Fibroblast of upper back skin (primary cell): ENCODE data around the gene ARHGEF17.

Experiments used
- DNase-seq: peaks from one replicate; pipeline ENCODE4 v3.0.0-alpha.2; 2013

Gene ARHGEF17

GRCh38 chr11:73335204-73335923, 27.3 kb downstream of the ARHGEF17 start:
- peak; percentile 92 for DNase-seq

- DNase-seq, result no peak
Measured at GRCh38 chr11:73337846-73338245, 29.8 kb downstream of the ARHGEF17 start.

- no peak for DNase-seq
Measured at GRCh38 chr11:73338279-73338678, 30.2 kb downstream of the ARHGEF17 start.

- no peak for DNase-seq
Measured at GRCh38 chr11:73340164-73340563, 32.1 kb downstream of the ARHGEF17 start.

GRCh38 chr11:73342633-73343032, 34.6 kb downstream of the ARHGEF17 start:
- DNase-seq, result no peak

- no peak for DNase-seq
Measured at GRCh38 chr11:73343076-73343873, 35.2 kb downstream of the ARHGEF17 start.

GRCh38 chr11:73344191-73344607, 36.1 kb downstream of the ARHGEF17 start:
- DNase-seq, result no peak

GRCh38 chr11:73345481-73346160, 37.5 kb downstream of the ARHGEF17 start:
- DNase-seq, result no peak

GRCh38 chr11:73346186-73346935, 38.3 kb downstream of the ARHGEF17 start:
- no peak for DNase-seq

GRCh38 chr11:73347067-73347466, 39.0 kb downstream of the ARHGEF17 start:
- no peak for DNase-seq

GRCh38 chr11:73348838-73349237, 40.8 kb downstream of the ARHGEF17 start:
- DNase-seq, result no peak

- DNase-seq, result no peak
Measured at GRCh38 chr11:73349633-73350032, 41.6 kb downstream of the ARHGEF17 start.

- peak; percentile 56 for DNase-seq
Measured at GRCh38 chr11:73350908-73351636, 43.0 kb downstream of the ARHGEF17 start.

- DNase-seq, result no peak
Measured at GRCh38 chr11:73353422-73353821, 45.3 kb downstream of the ARHGEF17 start.

- DNase-seq, result no peak
Measured at GRCh38 chr11:73355109-73355508, 47.0 kb downstream of the ARHGEF17 start.

GRCh38 chr11:73356979-73357860, 49.1 kb downstream of the ARHGEF17 start:
- DNase-seq, result no peak

GRCh38 chr11:73358071-73358470, 50.0 kb downstream of the ARHGEF17 start:
- no peak for DNase-seq

- DNase-seq, result no peak
Measured at GRCh38 chr11:73359341-73359740, 51.3 kb downstream of the ARHGEF17 start.

- DNase-seq, result peak; percentile 41
Measured at GRCh38 chr11:73359930-73360742, 52.1 kb downstream of the ARHGEF17 start.

- no peak for DNase-seq
Measured at GRCh38 chr11:73360743-73361369, 52.8 kb downstream of the ARHGEF17 start.
